ENCODE data around the gene CELA2A. TPM values are rescaled to one million over a fixed set of nuclear protein-coding genes. Genes with fewer than 3 reads are reported as not detected.

CELA2A gene
- total and polyA plus RNA-seq, 10 of the 15 experiments (the other 5 are each of a cell fraction or from before 2014, with no cell fraction given) = 0.90 TPM; not detected in 9

DNA sequence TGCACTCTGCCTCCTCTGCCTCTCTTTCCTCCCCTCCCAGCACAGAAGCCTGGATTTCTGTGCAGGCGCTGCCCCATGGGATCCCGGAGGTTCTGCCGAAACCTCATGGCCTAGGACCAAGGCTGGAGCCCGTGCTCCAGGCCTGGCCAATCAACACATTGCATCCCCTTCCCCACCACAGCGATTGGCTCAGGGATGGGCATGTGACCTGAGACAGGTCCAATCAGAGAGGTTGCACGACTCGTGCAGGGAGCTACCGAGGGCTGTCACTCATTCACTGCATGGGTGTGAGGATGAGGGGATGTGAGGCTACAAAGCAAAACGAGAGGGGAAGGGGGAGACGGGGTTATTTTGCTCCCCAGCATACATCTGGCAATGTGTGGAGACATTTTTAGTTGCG is 16.1 kb downstream of the CELA2A start:
- ChIA-PET SMC1A (ENCODE audit: uncharacterized antibody, unreplicated experiment) (no interaction called here), POLR2A (no interaction called here), RAD21 (ENCODE audit: unreplicated experiment) (no interaction called here), CTCF (no interaction called here)
- ATAC-seq (no peak), FAIRE-seq (no peak), DNase-seq (ENCODE audit: low read depth, low spot score) (no peak)
- H3K27ac ChIP-seq (ENCODE audit: control insufficient read depth, insufficient read depth) = no peak overlapping the region
- in situ Hi-C loops (cut with MboI) (no loop called here), intact Hi-C loops (cut with micrococcal nuclease; ENCODE audit: unreplicated experiment) (no loop called here)
- H3K4me3 ChIP-seq = no peak overlapping the region
- no peak overlapping the region for H2AFZ ChIP-seq (ENCODE audit: control insufficient read depth, low read depth, low read length)
- no peaks in the 10 kb centered on the region for H3K27me3 ChIP-seq (replicated peaks in 1 of 2; ENCODE audit: control insufficient read depth in 2 of 2, insufficient read depth in 2 of 2, low read length in 1 of 2)
- H3K79me2 ChIP-seq (ENCODE audit: control insufficient read depth, insufficient read depth, low read length) = no peaks in the 10 kb centered on the region
- no peaks in the 10 kb centered on the region for H4K20me1 ChIP-seq (ENCODE audit: control insufficient read depth, insufficient read depth)
- H3K4me1 ChIP-seq (ENCODE audit: control insufficient read depth, insufficient read depth, low read length) = no peaks in the 10 kb centered on the region
- WGBS (ENCODE audit: insufficient coverage, insufficient replicate concordance, low lambda C conversion rate, missing lambda C conversion rate) = 51% methylated on average over 8 of the region's 11 CpGs
- H3K9ac ChIP-seq (ENCODE audit: control insufficient read depth, insufficient read depth, low read length) = no peak overlapping the region
- H3K4me2 ChIP-seq (ENCODE audit: control insufficient read depth, insufficient read depth) = no peak overlapping the region
- BruUV-seq (replicated peaks) = no TSS peak
- H3K36me3 ChIP-seq (ENCODE audit: control insufficient read depth in 2 of 2, insufficient read depth in 2 of 2, low read length in 1 of 2) = no peaks in the 10 kb centered on the region
- H3K9me3 ChIP-seq (replicated peaks; ENCODE audit: control insufficient read depth, insufficient read depth, low read length) = no peaks in the 10 kb centered on the region
- TF ChIP-seq STAT1 (conservative IDR thresholded peaks at IDR 0.05) (no peak), GABPA (IDR thresholded peaks at IDR 0.05; ENCODE audit: low read depth) (no peak), BRCA1 (IDR thresholded peaks at IDR 0.05; ENCODE audit: low read depth, low read length) (no peak), ZBED1 (IDR thresholded peaks at IDR 0.05; ENCODE audit: borderline replicate concordance) (no peak), ZZZ3 (IDR thresholded peaks at IDR 0.05; ENCODE audit: control insufficient read depth, insufficient read length, low read depth) (no peak), NFYB (IDR thresholded peaks at IDR 0.05; ENCODE audit: insufficient read depth, low read depth, low read length) (0 out of 2 replicates have a peak, but pooled peaks have one; percentile 17), IKZF1 (conservative IDR thresholded peaks at IDR 0.05) (no peak)
- TF ChIP-seq, protein P1, sequence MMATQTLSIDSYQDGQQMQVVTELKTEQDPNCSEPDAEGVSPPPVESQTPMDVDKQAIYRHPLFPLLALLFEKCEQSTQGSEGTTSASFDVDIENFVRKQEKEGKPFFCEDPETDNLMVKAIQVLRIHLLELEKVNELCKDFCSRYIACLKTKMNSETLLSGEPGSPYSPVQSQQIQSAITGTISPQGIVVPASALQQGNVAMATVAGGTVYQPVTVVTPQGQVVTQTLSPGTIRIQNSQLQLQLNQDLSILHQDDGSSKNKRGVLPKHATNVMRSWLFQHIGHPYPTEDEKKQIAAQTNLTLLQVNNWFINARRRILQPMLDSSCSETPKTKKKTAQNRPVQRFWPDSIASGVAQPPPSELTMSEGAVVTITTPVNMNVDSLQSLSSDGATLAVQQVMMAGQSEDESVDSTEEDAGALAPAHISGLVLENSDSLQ (IDR thresholded peaks at IDR 0.05) = 0 out of 2 replicates have a peak, but pooled peaks have one; percentile 29
- TF ChIP-seq, protein P2, sequence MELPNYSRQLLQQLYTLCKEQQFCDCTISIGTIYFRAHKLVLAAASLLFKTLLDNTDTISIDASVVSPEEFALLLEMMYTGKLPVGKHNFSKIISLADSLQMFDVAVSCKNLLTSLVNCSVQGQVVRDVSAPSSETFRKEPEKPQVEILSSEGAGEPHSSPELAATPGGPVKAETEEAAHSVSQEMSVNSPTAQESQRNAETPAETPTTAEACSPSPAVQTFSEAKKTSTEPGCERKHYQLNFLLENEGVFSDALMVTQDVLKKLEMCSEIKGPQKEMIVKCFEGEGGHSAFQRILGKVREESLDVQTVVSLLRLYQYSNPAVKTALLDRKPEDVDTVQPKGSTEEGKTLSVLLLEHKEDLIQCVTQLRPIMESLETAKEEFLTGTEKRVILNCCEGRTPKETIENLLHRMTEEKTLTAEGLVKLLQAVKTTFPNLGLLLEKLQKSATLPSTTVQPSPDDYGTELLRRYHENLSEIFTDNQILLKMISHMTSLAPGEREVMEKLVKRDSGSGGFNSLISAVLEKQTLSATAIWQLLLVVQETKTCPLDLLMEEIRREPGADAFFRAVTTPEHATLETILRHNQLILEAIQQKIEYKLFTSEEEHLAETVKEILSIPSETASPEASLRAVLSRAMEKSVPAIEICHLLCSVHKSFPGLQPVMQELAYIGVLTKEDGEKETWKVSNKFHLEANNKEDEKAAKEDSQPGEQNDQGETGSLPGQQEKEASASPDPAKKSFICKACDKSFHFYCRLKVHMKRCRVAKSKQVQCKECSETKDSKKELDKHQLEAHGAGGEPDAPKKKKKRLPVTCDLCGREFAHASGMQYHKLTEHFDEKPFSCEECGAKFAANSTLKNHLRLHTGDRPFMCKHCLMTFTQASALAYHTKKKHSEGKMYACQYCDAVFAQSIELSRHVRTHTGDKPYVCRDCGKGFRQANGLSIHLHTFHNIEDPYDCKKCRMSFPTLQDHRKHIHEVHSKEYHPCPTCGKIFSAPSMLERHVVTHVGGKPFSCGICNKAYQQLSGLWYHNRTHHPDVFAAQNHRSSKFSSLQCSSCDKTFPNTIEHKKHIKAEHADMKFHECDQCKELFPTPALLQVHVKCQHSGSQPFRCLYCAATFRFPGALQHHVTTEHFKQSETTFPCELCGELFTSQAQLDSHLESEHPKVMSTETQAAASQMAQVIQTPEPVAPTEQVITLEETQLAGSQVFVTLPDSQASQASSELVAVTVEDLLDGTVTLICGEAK (IDR thresholded peaks at IDR 0.05; ENCODE audit: borderline replicate concordance) = no peak
- TF ChIP-seq, protein P3, sequence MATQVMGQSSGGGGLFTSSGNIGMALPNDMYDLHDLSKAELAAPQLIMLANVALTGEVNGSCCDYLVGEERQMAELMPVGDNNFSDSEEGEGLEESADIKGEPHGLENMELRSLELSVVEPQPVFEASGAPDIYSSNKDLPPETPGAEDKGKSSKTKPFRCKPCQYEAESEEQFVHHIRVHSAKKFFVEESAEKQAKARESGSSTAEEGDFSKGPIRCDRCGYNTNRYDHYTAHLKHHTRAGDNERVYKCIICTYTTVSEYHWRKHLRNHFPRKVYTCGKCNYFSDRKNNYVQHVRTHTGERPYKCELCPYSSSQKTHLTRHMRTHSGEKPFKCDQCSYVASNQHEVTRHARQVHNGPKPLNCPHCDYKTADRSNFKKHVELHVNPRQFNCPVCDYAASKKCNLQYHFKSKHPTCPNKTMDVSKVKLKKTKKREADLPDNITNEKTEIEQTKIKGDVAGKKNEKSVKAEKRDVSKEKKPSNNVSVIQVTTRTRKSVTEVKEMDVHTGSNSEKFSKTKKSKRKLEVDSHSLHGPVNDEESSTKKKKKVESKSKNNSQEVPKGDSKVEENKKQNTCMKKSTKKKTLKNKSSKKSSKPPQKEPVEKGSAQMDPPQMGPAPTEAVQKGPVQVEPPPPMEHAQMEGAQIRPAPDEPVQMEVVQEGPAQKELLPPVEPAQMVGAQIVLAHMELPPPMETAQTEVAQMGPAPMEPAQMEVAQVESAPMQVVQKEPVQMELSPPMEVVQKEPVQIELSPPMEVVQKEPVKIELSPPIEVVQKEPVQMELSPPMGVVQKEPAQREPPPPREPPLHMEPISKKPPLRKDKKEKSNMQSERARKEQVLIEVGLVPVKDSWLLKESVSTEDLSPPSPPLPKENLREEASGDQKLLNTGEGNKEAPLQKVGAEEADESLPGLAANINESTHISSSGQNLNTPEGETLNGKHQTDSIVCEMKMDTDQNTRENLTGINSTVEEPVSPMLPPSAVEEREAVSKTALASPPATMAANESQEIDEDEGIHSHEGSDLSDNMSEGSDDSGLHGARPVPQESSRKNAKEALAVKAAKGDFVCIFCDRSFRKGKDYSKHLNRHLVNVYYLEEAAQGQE (IDR thresholded peaks at IDR 0.05; ENCODE audit: low read depth, low read length) = no peak
- TF ChIP-seq, protein P4, sequence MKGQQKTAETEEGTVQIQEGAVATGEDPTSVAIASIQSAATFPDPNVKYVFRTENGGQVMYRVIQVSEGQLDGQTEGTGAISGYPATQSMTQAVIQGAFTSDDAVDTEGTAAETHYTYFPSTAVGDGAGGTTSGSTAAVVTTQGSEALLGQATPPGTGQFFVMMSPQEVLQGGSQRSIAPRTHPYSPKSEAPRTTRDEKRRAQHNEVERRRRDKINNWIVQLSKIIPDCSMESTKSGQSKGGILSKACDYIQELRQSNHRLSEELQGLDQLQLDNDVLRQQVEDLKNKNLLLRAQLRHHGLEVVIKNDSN (IDR thresholded peaks at IDR 0.05; ENCODE audit: borderline replicate concordance, extremely low read length, insufficient read depth, low read depth, low read length) = peak; percentile 58
- TF ChIP-seq, protein P5, sequence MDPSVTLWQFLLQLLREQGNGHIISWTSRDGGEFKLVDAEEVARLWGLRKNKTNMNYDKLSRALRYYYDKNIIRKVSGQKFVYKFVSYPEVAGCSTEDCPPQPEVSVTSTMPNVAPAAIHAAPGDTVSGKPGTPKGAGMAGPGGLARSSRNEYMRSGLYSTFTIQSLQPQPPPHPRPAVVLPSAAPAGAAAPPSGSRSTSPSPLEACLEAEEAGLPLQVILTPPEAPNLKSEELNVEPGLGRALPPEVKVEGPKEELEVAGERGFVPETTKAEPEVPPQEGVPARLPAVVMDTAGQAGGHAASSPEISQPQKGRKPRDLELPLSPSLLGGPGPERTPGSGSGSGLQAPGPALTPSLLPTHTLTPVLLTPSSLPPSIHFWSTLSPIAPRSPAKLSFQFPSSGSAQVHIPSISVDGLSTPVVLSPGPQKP (IDR thresholded peaks at IDR 0.05; ENCODE audit: low read depth, low read length) = no peak
